GM18507 (cell line): ENCODE data around the gene STT3A.

Experiments used
- DNase-seq: peaks from one replicate; pipeline ENCODE4 v3.0.0; 2011; ENCODE audit warnings: low read depth; ENCODE audit not compliant: insufficient read length; ENCODE audit errors: extremely low spot score
- FAIRE-seq: peaks from 2 replicates; lab custom pipeline; 2011; peaks lifted over from hg19 to GRCh38; lab: Jason Lieb, UNC

STT3A gene

GRCh38 chr11:125586623-125587022 is 6.0 kb upstream of the STT3A start:
- no peak for FAIRE-seq

GRCh38 chr11:125587480-125587879 is 5.2 kb upstream of the STT3A start:
- DNase-seq (no peak), FAIRE-seq (no peak)

More at GRCh38 chr11:125586623-125587022, 6.0 kb upstream of the STT3A start:
- DNase-seq, result no peak

GRCh38 chr11:125588505-125588904 is 4.1 kb upstream of the STT3A start:
- DNase-seq (no peak), FAIRE-seq (no peak)

- DNase-seq, result no peak
- peak; percentile 55 for FAIRE-seq
Observed at GRCh38 chr11:125591649-125592304, 875 bp upstream of the STT3A start.

- FAIRE-seq, result no peak
- DNase-seq, result no peak
Observed at GRCh38 chr11:125593114-125593820, 615 bp downstream of the STT3A start.

GRCh38 chr11:125594958-125595357 is 2.3 kb downstream of the STT3A start:
- DNase-seq (no peak), FAIRE-seq (no peak)

- FAIRE-seq (no peak), DNase-seq (no peak)
Observed at GRCh38 chr11:125600663-125601062, 8.0 kb downstream of the STT3A start.

GRCh38 chr11:125603207-125603606 is 10.6 kb downstream of the STT3A start:
- DNase-seq, result no peak

GRCh38 chr11:125605417-125605816 is 12.8 kb downstream of the STT3A start:
- FAIRE-seq, result no peak
- DNase-seq, result no peak

More at GRCh38 chr11:125603207-125603606, 10.6 kb downstream of the STT3A start:
- no peak for FAIRE-seq

- no peak for FAIRE-seq
- no peak for DNase-seq
Observed at GRCh38 chr11:125609545-125609944, 16.9 kb downstream of the STT3A start.

GRCh38 chr11:125618383-125618782 is 25.7 kb downstream of the STT3A start:
- DNase-seq, result no peak
- FAIRE-seq, result no peak

GRCh38 chr11:125621995-125622394 is 29.3 kb downstream of the STT3A start:
- no peak for FAIRE-seq

GRCh38 chr11:125623064-125623463 is 30.4 kb downstream of the STT3A start:
- no peak for FAIRE-seq

More at GRCh38 chr11:125621995-125622394, 29.3 kb downstream of the STT3A start:
- DNase-seq, result no peak

GRCh38 chr11:125624756-125625213 is 32.1 kb downstream of the STT3A start, which contains the start of gene CHEK1:
CHEK1 (plus strand) TSS chr11:125625163; CDS start chr11:125626769, 1,606 bp downstream.
- no peak for FAIRE-seq

More at GRCh38 chr11:125623064-125623463, 30.4 kb downstream of the STT3A start:
- DNase-seq, result no peak

GRCh38 chr11:125625225-125625629 is 32.6 kb downstream of the STT3A start:
- DNase-seq (no peak), FAIRE-seq (no peak)

More at GRCh38 chr11:125624756-125625213, 32.1 kb downstream of the STT3A start, which contains the start of gene CHEK1:
- DNase-seq, result no peak

GRCh38 chr11:125625630-125626287 is 33.1 kb downstream of the STT3A start:
- FAIRE-seq (peak; percentile 86), DNase-seq (peak; percentile 67)

- peak; percentile 7 for DNase-seq
- FAIRE-seq, result peak; percentile 72
Observed at GRCh38 chr11:125626288-125626950, 33.8 kb downstream of the STT3A start.

GRCh38 chr11:125627236-125627910 is 34.7 kb downstream of the STT3A start:
- no peak for FAIRE-seq
- DNase-seq, result no peak

GRCh38 chr11:125637840-125638239 is 45.2 kb downstream of the STT3A start:
- FAIRE-seq, result no peak
- DNase-seq, result no peak
